SIG-M5 treated with dmso at 0.1 percent for 504 hours (cell line): ENCODE data around the gene CNOT2.
A peak's percentile ranks its signal among the peaks of the same experiment; 100 is the strongest.
"Not testable (repeated sequence)": the region's sequence is repeated elsewhere in the genome, so short reads cannot be mapped to it uniquely, and the experiment has no call there.

Source experiments
- DNase-seq: peaks from one replicate; lab custom pipeline; 2025; ENCODE audit not compliant: unreplicated experiment; lab: John Stamatoyannopoulos, UW

CNOT2 gene

GRCh38 chr12:70304684-70305555, 61.7 kb downstream of the CNOT2 start:
- not testable (repeated sequence) for DNase-seq

GRCh38 chr12:70305794-70306193, 62.6 kb downstream of the CNOT2 start:
- no peak for DNase-seq

- DNase-seq = no peak
These were observed 63.4 kb downstream of the CNOT2 start for GRCh38 chr12:70306676-70307075.

- DNase-seq = no peak
These were observed 64.6 kb downstream of the CNOT2 start for GRCh38 chr12:70307868-70308267.

GRCh38 chr12:70309348-70309747, 66.1 kb downstream of the CNOT2 start:
- no peak for DNase-seq

- DNase-seq = no peak
These were observed 70.9 kb downstream of the CNOT2 start for GRCh38 chr12:70314145-70314544.

GRCh38 chr12:70317781-70318180, 74.5 kb downstream of the CNOT2 start:
- DNase-seq = peak; percentile 84

GRCh38 chr12:70319605-70320004, 76.4 kb downstream of the CNOT2 start:
- no peak for DNase-seq

- no peak for DNase-seq
These were observed 78.0 kb downstream of the CNOT2 start for GRCh38 chr12:70321191-70321590.

- no peak for DNase-seq
These were observed 84.3 kb downstream of the CNOT2 start for GRCh38 chr12:70327541-70327940.

GRCh38 chr12:70329728-70330127, 86.5 kb downstream of the CNOT2 start:
- no peak for DNase-seq

GRCh38 chr12:70330158-70330557, 86.9 kb downstream of the CNOT2 start:
- DNase-seq = no peak

- no peak for DNase-seq
These were observed 89.0 kb downstream of the CNOT2 start for GRCh38 chr12:70332236-70332635.

- no peak for DNase-seq
These were observed 91.5 kb downstream of the CNOT2 start for GRCh38 chr12:70334742-70335141.

GRCh38 chr12:70338531-70338930, 95.3 kb downstream of the CNOT2 start:
- no peak for DNase-seq

- no peak for DNase-seq
These were observed 107.8 kb downstream of the CNOT2 start for GRCh38 chr12:70351076-70351475.

- DNase-seq = peak; percentile 60
These were observed 110.8 kb downstream of the CNOT2 start for GRCh38 chr12:70353780-70354660.

GRCh38 chr12:70354787-70355186, 111.6 kb downstream of the CNOT2 start:
- peak; percentile 11 for DNase-seq

- DNase-seq = no peak
These were observed 112.7 kb downstream of the CNOT2 start for GRCh38 chr12:70355972-70356371.

- DNase-seq = no peak
These were observed 116.4 kb downstream of the CNOT2 start for GRCh38 chr12:70359458-70360197.

- no peak for DNase-seq
These were observed 117.0 kb downstream of the CNOT2 start for GRCh38 chr12:70360218-70360617.
